Left kidney (tissue), 2 donors: ENCODE data around the gene LAMA5. TPM values are rescaled to one million over a fixed set of nuclear protein-coding genes. Genes with fewer than 3 reads are reported as not detected.

Experiments
- DNase-seq: peaks from one replicate; pipeline ENCODE4 v3.0.0-alpha.2; 2013
- polyA plus RNA-seq: library from polyadenylated mRNA; unstranded; fragments of 120-200 nt; gene quantifications from one replicate; pipeline ENCODE4 v1.2.1, GENCODE V29; 2013; ENCODE audit not compliant: insufficient read length

The LAMA5 gene
- polyA plus RNA-seq, 1 donor = 119 TPM

- DNase-seq = no peak
Measured at GRCh38 chr20:62405981-62406513, 38.9 kb upstream of the LAMA5 start.

DNA sequence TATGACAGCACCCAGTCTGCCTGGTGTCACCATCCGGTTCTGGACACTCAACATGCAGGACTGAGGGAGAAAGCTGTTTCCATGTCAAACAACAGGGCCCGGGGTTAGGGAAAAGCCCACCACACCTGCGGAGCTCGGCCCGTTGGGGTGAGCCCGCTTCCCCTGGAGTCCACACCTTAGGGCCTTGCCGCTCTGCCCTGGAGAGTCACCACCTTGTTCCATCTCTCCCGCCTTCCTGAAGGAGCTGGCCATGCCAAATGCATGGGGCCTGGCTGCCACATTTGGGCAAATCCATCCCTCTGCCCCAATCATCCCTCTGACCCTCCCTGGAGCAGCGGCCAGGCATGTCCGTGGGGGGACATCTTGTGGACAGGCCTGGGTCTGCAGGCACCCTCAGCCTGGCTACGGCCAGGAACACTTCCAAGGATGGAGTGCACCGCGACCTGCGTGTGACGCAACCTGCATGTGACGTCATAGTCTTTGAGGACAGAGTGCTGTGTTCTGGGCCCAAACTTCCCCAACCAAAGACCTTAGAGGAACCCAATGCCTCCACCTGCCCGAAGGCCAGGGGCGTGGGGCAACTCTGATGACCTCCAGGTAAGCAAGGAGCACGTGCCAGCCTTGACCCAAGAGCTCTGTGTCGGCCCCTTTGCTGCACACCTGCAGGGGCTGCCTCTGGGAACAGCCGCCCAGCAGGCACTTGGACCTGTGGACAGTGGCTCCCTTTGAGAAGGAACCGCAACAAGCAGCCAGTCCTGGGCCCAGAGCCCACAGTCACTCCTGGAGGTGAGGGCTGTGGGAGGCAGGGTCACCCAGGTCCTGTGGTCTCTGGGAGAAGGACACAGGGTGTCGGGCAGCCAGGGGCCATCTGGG is 38.2 kb upstream of the LAMA5 start:
- no peak for DNase-seq

DNA sequence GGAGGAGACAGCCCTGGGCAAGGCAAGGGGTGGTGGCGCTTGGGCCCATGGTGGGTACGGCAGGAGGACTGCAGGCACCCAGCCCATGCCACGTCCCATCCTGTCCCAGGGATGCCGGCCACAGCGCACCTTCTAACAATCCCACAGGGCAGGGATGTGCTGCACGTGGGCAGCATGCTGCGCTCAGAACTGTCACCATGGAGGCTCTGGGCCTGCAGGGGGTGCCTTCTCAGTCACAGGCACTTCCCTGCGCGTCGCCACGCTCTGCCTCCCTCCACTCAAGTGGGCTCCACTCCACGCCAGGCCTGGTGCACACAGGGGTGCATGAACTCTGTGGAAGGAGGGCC is 37.6 kb upstream of the LAMA5 start:
- no peak for DNase-seq

GRCh38 chr20:62404112-62404665 is 37.1 kb upstream of the LAMA5 start:
- no peak for DNase-seq

DNA sequence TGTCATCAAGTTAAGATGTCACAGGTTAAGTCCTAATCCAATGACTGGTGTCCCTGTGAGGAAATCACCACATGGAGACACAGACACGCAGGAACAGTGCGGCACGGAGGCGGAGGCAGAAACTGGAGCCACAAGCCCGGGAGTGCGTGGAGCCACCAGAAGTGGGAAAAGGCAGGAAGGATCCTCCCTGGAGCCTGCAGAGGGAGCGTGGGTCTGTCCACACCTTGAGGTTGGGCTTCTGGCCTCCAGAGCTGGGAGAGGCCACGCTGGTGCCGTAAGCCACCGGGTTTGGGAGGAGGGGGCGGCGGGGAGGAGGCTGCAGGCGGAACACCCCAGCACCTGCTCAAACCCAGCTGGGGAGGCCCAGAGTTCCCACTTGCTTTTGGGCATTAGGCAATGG is 36.2 kb upstream of the LAMA5 start:
- DNase-seq = no peak

GRCh38 chr20:62402456-62403150 is 35.5 kb upstream of the LAMA5 start:
- DNase-seq = no peak

DNA sequence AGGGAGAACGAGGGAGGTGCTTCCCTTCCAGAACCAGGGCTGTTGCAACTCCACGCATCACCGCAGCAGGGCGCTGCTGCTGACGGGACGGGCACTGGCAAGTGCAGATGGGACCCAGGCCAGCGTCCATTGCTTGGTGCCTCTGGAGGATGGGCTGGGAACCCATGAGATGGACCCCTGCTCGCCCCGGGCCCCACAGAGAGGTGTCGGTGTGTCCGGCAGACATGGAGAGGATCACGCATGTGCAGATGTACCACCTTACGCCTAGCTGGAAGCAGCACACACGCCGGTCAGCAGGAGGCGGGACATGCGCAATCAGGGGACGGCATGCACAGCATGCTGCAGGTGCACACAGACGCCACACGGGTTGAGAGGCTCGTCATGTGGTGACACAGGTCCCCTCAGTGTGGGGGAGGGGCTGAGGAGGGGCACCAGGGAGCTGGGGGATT is 34.2 kb upstream of the LAMA5 start:
- DNase-seq = no peak

GRCh38 chr20:62400541-62400940 is 33.4 kb upstream of the LAMA5 start:
- DNase-seq = no peak

GRCh38 chr20:62400021-62400420 is 32.9 kb upstream of the LAMA5 start:
- no peak for DNase-seq

DNA sequence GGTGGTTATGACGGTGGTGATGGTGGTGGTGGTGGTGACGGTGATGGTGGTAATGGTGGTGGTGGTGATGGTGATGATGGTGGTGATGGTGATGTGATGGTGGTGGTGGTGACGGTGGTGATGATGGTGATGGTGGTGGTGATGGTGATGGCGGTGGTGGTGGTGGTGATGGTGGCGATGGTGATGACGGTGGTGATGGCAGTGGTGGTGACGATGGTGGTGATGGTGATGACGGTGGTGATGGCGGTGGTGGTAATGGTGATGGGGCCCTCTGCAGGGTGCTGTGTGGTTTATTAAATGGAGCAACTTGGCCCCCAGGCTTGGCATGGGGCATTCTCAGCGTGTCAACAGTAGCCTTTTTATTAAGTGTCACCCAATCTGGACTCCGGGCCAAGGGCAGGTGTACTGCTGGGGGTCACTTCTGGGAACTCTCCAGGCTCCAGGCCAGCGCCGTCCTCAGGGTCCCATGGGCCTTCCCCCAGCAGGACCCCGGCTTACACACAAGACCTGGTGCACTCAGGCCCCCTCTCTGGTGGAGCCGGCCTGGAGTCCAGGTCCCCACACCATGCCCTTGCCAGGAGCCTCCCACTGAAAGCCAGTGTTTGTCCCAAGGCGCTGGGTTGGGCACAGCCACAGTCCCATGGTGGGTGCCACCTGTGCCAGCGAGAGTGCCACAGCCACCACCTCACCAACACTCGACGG is 31.2 kb upstream of the LAMA5 start:
- no peak for DNase-seq

GRCh38 chr20:62396367-62397239 is 29.5 kb upstream of the LAMA5 start:
- DNase-seq = no peak

- no peak for DNase-seq
Measured at GRCh38 chr20:62395311-62396242, 28.5 kb upstream of the LAMA5 start.

- DNase-seq = no peak
Measured at GRCh38 chr20:62394248-62395245, 27.4 kb upstream of the LAMA5 start.

DNA sequence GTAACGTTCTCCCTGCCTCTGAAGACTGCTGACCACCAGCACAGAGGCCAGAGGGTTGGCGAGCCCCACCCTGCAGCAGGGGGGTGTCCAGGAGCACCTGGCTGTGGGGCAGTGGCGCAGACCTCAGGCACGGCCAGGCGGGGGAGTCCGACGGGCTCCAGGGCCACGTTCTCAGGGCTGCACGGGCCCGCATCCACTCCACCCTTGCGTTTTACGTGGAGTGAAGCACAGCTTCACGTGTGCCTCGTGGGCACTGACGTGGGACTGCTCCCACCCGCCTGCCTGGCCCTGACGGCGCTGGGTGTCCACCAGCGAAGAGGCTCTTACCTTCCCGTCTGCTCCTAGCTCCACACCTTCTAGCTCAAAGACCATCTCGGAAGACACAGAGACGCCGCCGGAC is 26.7 kb upstream of the LAMA5 start:
- DNase-seq = no peak

DNA sequence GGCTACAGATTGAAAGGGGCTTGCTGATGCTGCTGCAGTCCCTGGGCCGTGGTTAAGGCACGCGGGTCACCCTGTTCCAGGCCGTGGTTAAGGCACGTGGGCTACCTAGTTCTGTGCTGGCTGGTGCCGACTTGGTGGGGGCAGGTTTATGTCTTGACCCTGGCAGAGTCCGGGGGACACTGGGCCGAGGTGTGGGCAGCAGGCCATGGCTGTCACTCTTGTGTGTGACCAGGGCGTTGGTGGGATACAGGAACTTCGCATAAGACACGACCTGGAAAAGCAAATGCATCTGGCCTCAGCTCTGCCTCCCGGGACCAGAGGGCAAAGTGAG is 26.2 kb upstream of the LAMA5 start:
- DNase-seq = no peak

GRCh38 chr20:62392621-62393334 is 25.7 kb upstream of the LAMA5 start:
- DNase-seq = no peak

GRCh38 chr20:62392077-62392418 is 24.9 kb upstream of the LAMA5 start:
- no peak for DNase-seq
